GM18867 (cell line): ENCODE measurements around the gene DDX6.
A peak's percentile ranks its signal among the peaks of the same experiment; 100 is the strongest.
"Not testable (repeated sequence)": the region's sequence is repeated elsewhere in the genome, so short reads cannot be mapped to it uniquely, and the experiment has no call there.

ENCODE experiments used
- ATAC-seq: cut with Tn5 transposase; IDR thresholded peaks from one replicate; pipeline ENCODE4 v1.9.1; 2021; ENCODE audit warnings: mild to moderate bottlenecking, moderate library complexity; ENCODE audit not compliant: unreplicated experiment

Gene DDX6, protein sequence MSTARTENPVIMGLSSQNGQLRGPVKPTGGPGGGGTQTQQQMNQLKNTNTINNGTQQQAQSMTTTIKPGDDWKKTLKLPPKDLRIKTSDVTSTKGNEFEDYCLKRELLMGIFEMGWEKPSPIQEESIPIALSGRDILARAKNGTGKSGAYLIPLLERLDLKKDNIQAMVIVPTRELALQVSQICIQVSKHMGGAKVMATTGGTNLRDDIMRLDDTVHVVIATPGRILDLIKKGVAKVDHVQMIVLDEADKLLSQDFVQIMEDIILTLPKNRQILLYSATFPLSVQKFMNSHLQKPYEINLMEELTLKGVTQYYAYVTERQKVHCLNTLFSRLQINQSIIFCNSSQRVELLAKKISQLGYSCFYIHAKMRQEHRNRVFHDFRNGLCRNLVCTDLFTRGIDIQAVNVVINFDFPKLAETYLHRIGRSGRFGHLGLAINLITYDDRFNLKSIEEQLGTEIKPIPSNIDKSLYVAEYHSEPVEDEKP

DNA sequence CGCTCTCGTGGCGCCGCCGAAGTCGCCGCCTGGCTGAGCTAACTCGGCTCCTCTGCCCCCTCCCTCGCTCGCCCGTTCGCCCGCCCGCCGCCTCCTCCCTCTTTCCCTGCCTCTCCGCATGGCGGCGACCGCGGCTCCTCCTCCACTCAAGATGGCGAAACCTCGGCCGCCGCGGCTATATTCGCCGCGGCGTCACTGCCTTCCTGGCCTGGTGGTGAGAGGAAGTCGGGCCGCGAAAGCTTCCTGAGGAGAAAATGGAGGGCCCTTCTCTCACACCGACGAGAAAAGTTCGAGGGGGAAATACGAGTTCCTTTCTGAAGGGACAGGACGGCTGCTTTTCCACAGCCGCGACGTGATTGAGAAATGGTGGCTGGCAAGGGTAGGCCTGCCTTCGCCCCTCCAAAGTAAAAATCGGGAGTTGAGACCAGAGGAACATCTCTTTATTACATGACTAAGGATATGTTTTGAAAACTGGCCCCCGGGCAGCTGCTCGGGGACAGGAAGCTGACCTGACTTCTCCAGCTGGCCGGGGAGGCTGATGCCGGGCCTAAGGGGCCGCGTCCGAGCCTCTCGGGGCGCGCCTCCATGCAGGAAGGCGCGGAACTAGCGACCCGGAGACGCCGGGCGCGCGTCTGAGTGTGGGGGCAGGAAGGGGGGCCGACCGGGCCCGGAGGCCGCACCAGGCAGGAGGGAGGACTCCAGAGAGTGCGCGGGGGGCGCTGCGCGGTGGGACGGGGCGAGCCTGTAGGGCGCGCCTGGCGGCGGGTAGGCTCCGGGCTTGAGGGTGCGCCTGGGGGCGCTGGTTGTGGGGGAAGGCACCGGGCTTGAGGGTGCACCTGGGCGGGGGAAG, at the start of gene DDX6:
TSS of gene DDX6 (minus strand) at position 54 of the 850 bp plus-strand sequence. CDS start 4,913 bp downstream, outside the sequence.
- ATAC-seq: peak; percentile 44

DNA sequence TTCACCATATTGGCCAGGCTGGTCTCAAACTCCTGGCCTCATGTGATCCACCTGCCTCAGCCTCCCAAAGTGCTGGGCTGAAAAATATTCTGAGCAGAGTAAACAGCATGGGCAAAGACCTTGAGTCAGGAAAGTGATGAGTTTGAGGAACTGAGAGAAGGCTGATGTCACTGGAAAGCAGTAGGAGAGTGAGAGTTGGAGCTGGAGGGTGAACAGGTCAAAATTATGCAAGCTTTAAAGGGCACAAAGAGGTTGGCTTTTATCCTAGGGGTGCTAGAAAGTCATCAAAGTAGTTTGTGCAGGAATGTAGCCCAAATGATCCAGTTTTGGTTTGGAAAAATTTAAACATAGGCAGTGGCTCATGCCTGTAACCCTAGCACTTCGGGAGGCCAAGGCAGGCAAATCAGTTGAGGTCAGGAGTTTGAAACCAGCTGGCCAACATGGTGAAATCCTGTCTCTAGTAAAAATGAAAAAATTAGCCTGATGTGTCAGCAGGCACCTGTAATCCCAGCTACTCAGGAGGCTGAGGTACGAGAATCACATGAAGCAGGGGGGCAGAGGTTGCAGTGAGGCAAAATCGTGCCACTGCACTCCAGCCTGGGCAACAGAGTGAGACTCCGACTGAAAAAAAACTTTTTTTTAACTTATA, 48.1 kb upstream of the DDX6 start:
- peak; percentile 61 for ATAC-seq

DNA sequence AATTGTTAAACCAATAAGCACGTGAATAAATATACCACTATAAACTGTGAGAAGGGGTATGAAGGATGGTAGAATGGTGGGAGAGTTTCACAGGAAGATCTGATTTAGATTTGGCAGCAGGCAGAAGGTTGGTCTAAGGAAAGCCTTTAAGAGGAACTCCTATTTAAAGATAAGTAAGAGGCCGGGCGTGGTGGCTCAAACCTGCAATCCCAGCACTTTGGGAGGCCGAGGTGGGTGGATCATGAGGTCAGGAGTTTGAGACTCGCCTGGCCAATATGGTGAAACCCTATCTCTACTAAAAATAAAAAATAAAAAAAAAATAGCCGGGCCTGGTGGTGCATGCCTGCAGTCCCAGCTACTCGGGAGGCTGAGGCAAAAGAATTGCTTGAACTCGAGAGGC, 46.9 kb upstream of the DDX6 start:
- ATAC-seq: no peak

DNA sequence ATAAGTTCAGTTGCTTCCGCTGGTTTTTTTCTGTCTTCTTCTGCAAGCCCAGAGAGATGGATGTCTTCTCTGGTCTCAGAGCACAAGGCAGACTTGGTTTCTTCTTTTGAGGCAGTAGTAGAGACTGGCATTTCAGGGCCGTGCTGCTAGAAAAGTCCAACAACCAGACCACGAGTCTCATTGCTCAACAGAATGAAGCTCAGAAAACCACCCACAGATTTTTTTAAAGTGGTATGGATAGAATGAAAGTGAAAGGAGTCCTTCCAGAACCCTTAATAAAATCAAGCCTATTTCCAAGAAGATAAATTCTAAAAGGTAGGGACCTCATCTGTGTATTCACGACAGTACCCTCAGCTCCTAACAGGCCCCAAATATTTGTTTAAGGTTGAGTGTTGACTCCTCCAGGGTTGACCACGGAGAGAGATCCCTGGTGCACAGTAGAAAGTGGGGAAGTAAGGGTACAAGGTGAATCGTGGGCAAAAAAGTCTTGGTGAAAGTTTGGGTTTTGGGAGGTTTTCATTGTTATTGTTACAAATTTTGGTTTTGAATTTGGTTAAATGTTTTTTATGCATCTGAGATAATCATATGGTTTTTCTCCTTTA, 43.6 kb upstream of the DDX6 start:
- ATAC-seq: no peak

DNA sequence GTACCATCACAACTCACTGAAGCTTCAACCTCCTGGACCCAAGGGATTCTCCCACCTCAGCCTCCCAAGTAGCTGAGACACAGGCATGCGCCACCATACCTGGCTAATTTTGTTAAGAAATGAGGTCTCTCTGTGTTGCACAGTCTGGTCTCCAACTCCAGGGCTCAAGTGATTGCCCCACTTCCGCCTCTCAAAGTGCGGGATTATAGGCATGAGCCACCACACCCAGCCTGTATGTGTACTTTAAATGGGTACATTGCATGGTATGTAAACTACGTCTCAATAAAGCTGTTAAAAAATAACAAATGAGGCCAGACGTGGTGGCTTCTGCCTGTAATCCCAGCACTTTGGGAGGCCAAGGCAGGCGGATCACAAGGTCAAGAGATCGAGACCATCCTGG, 36.2 kb upstream of the DDX6 start:
- ATAC-seq: no peak

DNA sequence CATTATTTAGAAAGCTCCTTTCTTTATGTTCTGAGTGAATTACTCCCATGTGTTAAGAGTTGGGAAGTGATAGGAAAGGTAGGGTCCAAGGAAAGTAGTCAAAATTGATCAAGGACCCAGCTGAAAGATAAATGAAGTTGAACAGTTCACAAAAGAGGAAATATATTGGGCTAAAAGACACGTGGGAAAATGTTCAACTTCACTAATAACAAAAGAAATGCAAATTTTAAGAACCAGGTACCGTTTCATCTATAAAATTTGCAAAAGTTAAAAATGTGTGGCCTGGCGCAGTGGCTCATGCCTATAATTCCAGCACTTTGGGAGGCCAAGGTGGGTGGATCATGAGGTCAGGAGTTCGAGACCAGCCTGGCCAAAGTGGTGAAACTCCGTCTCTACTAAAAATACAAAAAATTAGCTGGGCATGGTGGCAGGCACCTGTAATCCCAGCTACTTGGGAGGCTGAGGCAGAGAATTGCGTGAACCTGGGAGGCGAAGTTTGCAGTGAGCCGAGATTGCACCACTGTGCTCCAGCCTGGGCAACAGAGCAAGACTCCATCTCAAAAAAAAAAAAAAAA, 32.1 kb upstream of the DDX6 start:
- not testable (repeated sequence) for ATAC-seq

DNA sequence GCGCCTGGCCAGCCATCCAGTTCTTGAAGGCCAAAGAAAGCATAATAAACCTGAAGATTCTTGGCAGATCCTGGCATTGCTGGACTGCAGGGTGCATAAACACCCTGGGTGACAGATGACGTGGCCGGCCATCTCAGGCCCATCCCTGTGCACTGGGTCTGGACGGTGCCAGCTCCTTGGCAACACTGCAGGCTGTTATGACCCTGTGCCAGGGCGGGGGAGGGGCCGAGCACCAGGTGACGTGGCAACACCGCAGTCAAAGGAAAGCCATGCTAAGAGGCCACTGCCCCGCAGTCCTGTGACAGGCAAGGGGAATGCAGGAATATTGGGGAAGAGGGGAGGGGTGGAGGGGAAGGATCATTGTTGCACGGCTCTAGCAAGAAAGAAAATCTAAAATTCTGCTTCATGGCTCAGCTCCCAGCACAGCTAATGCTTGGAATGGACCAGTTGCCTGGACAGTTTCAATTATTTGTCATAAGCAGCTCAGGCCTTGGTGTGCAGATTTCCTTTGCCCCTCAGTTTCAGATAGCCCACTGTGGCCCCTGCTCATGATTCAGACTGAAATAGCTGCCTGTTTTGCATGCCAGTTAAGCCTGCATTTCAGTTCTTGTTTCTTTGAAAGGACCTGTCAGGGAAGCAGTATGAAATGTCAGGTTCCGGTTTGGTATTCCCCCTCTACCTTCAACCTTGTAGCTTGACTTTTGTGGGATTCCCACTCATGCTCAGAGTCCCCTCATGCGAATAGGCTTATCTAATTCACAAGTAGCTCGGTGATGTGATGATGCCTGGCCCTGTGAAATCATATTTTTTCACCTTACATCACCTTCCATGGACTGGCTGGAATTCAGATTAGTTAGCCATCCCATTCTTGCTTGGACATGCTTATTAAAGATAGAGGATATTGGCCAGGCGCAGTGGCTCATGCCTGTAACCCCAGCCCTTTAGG, 29.7 kb upstream of the DDX6 start:
- peak; percentile 88 for ATAC-seq

DNA sequence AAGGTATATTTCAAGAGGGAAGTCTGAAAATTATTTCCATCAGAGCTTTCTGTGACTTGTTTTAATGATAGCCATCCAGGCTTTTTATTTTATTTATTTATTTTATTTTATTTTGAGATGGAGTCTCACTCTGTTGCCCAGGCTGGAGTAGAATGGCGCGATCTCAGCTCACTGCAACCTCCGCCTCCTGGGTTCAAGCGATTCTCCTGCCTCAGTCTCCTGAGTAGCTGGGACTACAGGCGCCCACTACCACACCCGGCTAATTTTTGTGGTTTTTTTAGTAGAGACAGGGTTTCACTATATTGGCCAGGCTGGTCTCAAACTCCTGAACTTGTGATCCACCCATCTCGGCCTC, 29.0 kb upstream of the DDX6 start:
- not testable (repeated sequence) for ATAC-seq

DNA sequence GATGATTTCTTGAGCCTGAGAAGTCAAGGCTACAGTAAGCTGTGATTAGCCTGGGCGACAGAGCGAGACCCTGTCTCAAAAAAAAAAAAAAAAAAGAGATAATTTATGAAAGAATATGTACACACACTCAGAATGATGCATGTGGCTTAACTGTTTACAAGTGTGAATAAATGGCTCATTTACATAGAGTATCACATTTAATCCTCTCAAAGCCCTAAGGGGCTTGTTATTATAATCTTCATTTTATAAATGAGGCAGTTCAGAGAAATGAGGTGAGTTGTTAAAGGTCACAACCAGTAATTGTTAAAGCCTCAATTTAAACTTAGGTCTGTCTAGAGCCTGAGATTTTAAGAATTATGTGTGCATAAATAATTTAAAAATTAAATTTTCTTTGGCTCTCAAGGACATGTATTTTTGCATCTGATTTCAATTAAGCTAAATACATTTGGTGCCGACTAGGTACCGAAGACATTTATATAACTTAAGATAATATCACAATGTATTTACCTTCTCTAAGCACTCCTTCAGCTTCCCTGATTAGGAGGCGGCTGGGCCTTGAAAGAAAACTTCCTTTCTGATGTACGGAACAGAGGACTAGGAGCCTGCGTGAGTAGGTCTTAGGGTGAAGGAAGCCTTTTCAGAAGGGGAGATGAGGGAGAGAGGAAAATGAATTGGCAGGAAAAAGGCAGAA, 28.5 kb upstream of the DDX6 start:
- no peak for ATAC-seq

DNA sequence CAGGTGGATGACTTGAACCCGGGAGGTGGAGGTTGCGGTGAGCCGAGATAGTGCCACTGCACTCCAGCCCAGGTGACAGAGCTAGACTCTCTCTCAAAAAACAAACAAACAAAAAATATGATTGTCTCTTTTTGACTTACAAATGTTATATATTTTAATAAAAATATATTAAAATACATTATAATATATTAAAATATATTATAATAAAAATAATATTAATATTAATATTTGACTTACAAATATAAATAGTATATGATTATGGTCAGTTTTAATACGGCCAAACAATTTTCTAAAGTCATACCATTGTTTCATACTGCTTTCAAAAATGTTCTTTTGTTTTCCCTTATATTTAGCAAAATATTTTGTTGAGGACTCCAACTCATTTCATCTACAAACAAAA, 27.2 kb upstream of the DDX6 start:
- no peak for ATAC-seq

DNA sequence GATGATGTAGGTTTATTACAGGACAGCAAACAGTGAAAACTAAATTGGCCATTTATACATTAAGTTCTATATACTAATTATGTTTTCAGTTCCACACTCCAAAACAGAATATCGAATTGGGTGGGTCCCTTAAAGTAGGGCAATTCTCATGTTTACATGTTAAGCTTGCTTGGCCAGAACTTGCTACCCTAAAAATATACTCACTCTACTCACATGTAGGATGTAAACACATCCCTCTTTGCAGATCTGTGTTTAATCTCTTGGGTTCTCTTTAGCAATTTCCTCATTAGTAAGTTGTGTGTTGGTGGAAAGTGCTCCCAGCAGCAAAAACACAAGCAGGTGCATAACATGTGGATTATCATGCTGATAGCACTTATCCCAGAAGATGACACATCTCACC, 22.6 kb upstream of the DDX6 start:
- ATAC-seq: no peak

DNA sequence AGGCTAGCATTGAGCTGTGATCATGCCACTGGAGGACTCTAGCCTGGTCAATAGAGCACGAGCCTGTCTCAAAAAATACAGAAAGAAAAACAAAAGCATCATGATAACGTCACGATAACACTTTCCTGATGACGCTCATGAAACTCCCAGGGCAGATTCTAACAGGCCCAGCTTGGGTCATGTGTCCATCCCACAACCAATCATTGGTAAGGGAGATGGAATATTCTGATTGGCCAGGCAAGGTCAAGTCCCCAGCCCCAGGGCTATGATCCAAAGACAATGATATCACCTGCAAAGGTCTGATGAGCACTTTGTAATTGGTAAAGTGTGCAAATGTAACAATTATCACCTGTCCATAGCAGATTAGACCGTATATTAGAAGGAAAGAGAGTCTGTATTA, 21.5 kb upstream of the DDX6 start:
- no peak for ATAC-seq

DNA sequence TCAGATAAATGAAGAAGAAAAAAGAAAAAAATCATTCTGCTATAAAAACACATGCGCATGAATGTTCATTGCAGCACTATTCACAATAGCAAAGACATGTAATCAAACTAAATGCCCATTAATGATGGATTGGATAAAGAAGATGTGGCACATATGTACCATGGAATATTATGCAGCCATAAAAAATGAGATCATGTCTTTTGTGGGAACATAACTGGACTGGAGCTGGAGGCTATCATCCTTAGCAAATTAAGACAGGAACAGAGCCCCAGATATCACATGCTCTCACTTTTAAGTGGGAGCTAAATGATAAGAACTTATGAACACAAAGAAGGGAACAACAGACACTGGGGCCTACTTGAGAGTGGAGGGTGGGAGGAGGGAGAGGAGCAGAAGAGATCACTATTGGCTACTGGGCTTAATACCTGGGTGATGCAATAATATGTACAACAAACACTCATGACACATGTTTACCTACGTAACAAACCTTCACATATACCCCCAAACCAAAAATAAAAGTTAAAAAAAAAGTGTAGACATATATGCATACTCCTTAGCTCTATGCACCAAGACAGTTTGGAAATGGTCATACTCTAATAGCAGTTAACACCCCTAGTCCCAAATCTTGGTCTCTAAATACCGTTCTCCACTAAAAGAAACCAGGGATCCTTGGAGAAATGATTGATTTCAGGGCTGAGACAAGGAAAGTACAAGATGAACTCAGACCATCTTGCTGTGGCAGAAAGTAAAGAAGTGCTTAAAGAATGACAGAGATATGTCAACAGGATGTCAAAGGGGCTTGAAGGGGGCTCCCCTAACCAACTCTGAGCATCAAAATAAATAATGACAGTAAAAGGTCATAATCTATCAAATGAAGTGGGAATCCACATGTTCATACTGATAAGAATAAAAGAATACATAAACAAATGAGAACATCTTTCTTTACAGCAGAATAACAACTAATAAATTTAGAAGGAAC, 17.1 kb upstream of the DDX6 start:
- ATAC-seq: no peak

DNA sequence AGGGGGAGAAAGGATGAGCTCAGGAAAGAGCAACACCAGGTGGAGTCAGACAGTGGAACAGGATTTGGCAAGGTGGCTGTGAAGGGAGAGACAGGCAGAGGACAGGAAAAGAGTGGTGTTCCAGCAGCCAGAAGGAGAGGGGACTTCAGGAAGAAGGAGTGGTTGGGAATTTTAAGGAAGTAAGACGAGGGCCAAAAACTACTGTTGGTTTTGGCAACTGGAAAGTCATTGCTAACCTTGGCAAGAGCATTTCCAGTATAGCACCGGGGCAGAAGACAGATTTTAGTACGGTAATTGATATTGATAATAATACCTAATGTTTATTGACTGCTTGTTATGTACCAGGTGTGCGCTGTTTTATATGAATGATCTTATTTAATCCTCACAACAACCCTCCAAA, 15.4 kb upstream of the DDX6 start:
- ATAC-seq: no peak

DNA sequence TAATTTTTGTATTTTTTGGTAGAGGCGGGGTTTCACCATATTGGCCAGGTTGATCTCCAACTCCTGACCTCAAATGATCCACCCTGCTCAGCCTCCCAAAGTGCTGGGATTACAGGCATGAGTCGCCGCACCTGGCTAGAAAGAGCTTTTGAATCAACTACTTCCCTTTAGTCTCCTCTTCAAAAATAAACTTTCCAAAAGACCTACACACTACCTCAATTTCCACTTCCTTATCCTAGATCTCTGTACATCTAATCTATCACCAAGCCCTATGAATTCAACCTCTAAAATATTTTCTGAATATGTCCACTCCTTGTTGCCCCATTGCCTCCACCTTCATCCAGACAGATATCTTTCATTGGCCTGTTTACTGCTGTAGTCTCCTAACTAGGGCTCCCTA, 13.1 kb upstream of the DDX6 start:
- ATAC-seq: no peak

DNA sequence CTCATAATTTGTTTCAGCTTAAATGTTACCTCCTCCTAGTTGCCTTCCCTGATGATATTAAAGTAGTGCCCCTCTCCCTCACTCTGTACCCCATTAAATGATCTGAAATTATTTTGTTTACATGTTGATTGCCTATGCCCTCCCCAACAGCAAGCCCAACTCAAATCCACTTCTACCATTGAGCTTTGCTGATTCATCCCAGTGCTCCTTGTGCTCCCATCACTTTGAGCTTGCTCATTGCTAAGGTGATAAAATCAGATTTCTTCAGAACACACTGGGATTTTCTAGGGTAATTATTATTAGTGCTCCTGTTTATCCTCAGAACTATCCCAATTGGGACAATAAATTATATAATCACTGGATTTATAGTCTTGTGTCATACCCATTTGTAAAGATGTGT, 8.4 kb upstream of the DDX6 start:
- ATAC-seq: no peak

DNA sequence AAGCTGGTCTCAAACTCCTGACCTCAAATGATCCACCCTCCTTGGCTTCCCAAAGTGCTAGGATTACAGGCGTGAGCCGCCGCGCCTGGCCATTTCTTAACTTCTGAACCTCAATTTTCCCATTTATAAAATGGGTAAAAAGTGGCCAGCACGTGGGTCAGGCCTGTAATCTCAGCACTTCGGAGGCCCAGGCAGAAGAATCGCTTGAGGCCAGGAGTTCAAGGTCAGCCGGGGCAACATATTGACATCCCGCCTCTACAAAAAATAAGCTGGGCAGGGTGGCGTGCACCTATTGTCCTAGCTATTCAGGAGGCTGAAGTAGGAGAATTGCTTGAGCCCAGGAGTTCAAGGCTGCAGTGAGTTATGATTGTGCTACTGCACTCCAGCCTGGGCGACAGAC, 6.5 kb upstream of the DDX6 start:
- ATAC-seq: no peak

DNA sequence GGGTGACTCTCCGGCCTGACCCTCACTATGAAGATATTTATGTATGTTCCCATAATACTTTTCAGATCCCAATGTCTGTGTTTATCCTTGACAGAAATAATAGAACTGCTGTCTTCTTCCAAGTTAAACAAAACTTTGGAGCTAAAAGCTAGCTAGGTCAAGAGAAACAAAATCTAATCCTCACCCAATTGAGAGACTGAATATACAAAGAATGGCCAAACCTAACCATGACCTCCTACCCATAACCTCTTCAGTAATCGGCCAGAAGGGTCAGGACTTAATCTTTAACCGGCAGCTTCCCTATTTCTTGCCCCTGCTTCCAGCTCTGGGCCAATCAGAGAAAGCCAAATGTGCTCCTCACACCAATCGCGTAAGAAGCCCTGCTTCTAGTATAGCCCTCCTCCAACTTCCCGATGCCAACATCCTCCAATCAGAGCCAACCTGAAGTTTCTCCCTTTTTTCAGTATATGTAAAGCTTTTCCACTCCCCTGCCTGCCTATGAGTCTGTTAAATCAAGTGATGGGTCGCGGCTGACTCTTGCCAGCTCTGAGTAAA, 1.7 kb upstream of the DDX6 start:
- ATAC-seq: peak; percentile 56
